SJSA1 (cell line): Measurements from ENCODE around the gene CDC42BPB. TPM values are rescaled to one million over a fixed set of nuclear protein-coding genes. Genes with fewer than 3 reads are reported as not detected.

Experiments used
- DNase-seq, 2 experiments: peaks; one replicate each; pipeline ENCODE4 v3.0.0-alpha.2; 2015 to 2020; ENCODE audit warnings: low spot score in 2 of 2, low read depth in 1 of 2
- H3K27ac ChIP-seq: fragments of 250-450 bp; sonication (Bioruptor Pico); 2 replicates; pipeline ENCODE4 v1.5.1; 2020; ENCODE audit warnings: mild to moderate bottlenecking, moderate library complexity
- H3K27me3 ChIP-seq: fragments of 250-450 bp; sonication (Bioruptor Pico); replicated peaks from 2 replicates; pipeline ENCODE4 v1.5.1; 2020; ENCODE audit warnings: mild to moderate bottlenecking, moderate library complexity
- H3K36me3 ChIP-seq: fragments of 250-450 bp; sonication (Bioruptor Pico); 2 replicates; pipeline ENCODE4 v1.5.1; 2020; ENCODE audit warnings: mild to moderate bottlenecking
- H3K4me1 ChIP-seq: fragments of 250-450 bp; sonication (Bioruptor Pico); replicated peaks from 2 replicates; pipeline ENCODE4 v1.6.1; 2021; ENCODE audit warnings: mild to moderate bottlenecking
- H3K4me3 ChIP-seq: fragments of 250-450 bp; sonication (Bioruptor Pico); 2 replicates; pipeline ENCODE4 v1.5.1; 2020; ENCODE audit warnings: mild to moderate bottlenecking
- H3K9me3 ChIP-seq: fragments of 250-450 bp; sonication (Bioruptor Pico); replicated peaks from 2 replicates; pipeline ENCODE4 v1.5.1; 2020; ENCODE audit warnings: mild to moderate bottlenecking
- total RNA-seq: library from RNA; depleted of rRNA; stranded (reverse); fragments of >200 nt; shearing (Covaris generic); gene quantifications from 2 replicates; pipeline ENCODE4 v1.2.3, GENCODE V29; 2014

The CDC42BPB gene
- total RNA-seq, 1 experiment from 2014 or later = 56.5 TPM

GRCh38 chr14:103089386-103090335 is 32.3 kb upstream of the CDC42BPB start:
- Histone ChIP-seq H3K27me3 (peaks cover under 1% of the 10 kb centered on the region; the same call in 1 of the 2 replicates), H3K36me3 (no peaks in the 10 kb centered on the region), H3K9me3 (no peaks in the 10 kb centered on the region), H3K4me3 (no peak overlapping the region), H3K4me1 (peaks cover 11% of the 10 kb centered on the region), H3K27ac (no peak overlapping the region)
- DNase-seq = no peak

GRCh38 chr14:103088921-103089320 is 31.6 kb upstream of the CDC42BPB start:
- Histone ChIP-seq H3K9me3 (no peaks in the 10 kb centered on the region), H3K4me3 (no peak overlapping the region), H3K36me3 (no peaks in the 10 kb centered on the region), H3K27ac (no peak overlapping the region), H3K4me1 (peaks cover 16% of the 10 kb centered on the region), H3K27me3 (peaks cover 8% of the 10 kb centered on the region)
- DNase-seq = no peak

GRCh38 chr14:103087343-103087835 is 30.0 kb upstream of the CDC42BPB start:
- H3K36me3 ChIP-seq = no peaks in the 10 kb centered on the region
- no peak overlapping the region for H3K4me3 ChIP-seq
- no peaks in the 10 kb centered on the region for H3K9me3 ChIP-seq
- H3K27ac ChIP-seq = no peak overlapping the region
- peaks cover 17% of the 10 kb centered on the region for H3K4me1 ChIP-seq
- DNase-seq = no peak
- H3K27me3 ChIP-seq = peaks cover 8% of the 10 kb centered on the region

- Histone ChIP-seq H3K4me3 (no peak overlapping the region), H3K9me3 (no peaks in the 10 kb centered on the region), H3K27ac (no peak overlapping the region), H3K4me1 (peaks cover 17% of the 10 kb centered on the region), H3K27me3 (peaks cover 8% of the 10 kb centered on the region), H3K36me3 (no peaks in the 10 kb centered on the region)
- no peak for DNase-seq
These were observed 29.5 kb upstream of the CDC42BPB start for GRCh38 chr14:103086771-103087342.

GRCh38 chr14:103085106-103086091 is 28.1 kb upstream of the CDC42BPB start:
- H3K36me3 ChIP-seq = no peaks in the 10 kb centered on the region
- no peak for DNase-seq
- H3K9me3 ChIP-seq = no peaks in the 10 kb centered on the region
- no peak overlapping the region for H3K4me3 ChIP-seq
- peaks cover 8% of the 10 kb centered on the region for H3K27me3 ChIP-seq
- H3K27ac ChIP-seq = no peak overlapping the region
- peaks cover 6% of the 10 kb centered on the region; the same call in 1 of the 2 replicates for H3K4me1 ChIP-seq

- no peak within 1 kb of the TSS for H3K27ac ChIP-seq
- H3K27me3 ChIP-seq = peaks cover 8% of the 10 kb centered on the region
- no peak within 1 kb of the TSS for H3K4me3 ChIP-seq
- H3K36me3 ChIP-seq = no peaks in the 10 kb centered on the region
- no peaks in the 10 kb centered on the region for H3K9me3 ChIP-seq
- peaks cover 6% of the 10 kb centered on the region; the same call in 1 of the 2 replicates for H3K4me1 ChIP-seq
- no peak for DNase-seq
These were observed 26.9 kb upstream of the CDC42BPB start, which contains the start of gene LBHD2 for GRCh38 chr14:103084021-103084919. Gene LBHD2, plus strand, starts transcription at chr14:103084210. Its CDS starts 1,803 bp downstream, at chr14:103086013.

GRCh38 chr14:103081951-103082350 is 24.6 kb upstream of the CDC42BPB start:
- Histone ChIP-seq H3K36me3 (no peaks in the 10 kb centered on the region), H3K4me1 (peaks cover 6% of the 10 kb centered on the region; the same call in 1 of the 2 replicates), H3K4me3 (no peak overlapping the region), H3K27me3 (peaks cover 8% of the 10 kb centered on the region), H3K27ac (no peak overlapping the region), H3K9me3 (no peaks in the 10 kb centered on the region)
- no peak for DNase-seq

GRCh38 chr14:103078860-103079587 is 21.7 kb upstream of the CDC42BPB start:
- DNase-seq = no peak
- no peaks in the 10 kb centered on the region for H3K9me3 ChIP-seq
- H3K4me1 ChIP-seq = peaks cover 7% of the 10 kb centered on the region
- H3K36me3 ChIP-seq = no peaks in the 10 kb centered on the region
- peaks cover 2% of the 10 kb centered on the region for H3K27me3 ChIP-seq
- no peak overlapping the region for H3K4me3 ChIP-seq
- H3K27ac ChIP-seq = no peak overlapping the region

GRCh38 chr14:103078420-103078749 is 21.0 kb upstream of the CDC42BPB start:
- H3K27ac ChIP-seq = no peak overlapping the region
- H3K4me1 ChIP-seq = peaks cover 5% of the 10 kb centered on the region

GRCh38 chr14:103074729-103075367 is 17.5 kb upstream of the CDC42BPB start:
- peak in 1 of 2 experiments; percentile 56 for DNase-seq
- no peak overlapping the region for H3K27ac ChIP-seq
- H3K36me3 ChIP-seq = no peaks in the 10 kb centered on the region
- no peaks in the 10 kb centered on the region for H3K27me3 ChIP-seq
- peaks cover 5% of the 10 kb centered on the region for H3K4me1 ChIP-seq
- H3K4me3 ChIP-seq = peak overlapping the region; percentile 24; the same call in 1 of the 2 replicates
- H3K9me3 ChIP-seq = no peaks in the 10 kb centered on the region

More at GRCh38 chr14:103078420-103078749, 21.0 kb upstream of the CDC42BPB start:
- H3K27me3 ChIP-seq = no peaks in the 10 kb centered on the region
- H3K36me3 ChIP-seq = no peaks in the 10 kb centered on the region
- H3K9me3 ChIP-seq = no peaks in the 10 kb centered on the region
- DNase-seq = peak; percentile 44 to 71
- H3K4me3 ChIP-seq = no peak overlapping the region

GRCh38 chr14:103073876-103074728 is 16.8 kb upstream of the CDC42BPB start:
- Histone ChIP-seq H3K36me3 (no peaks in the 10 kb centered on the region), H3K27ac (no peak overlapping the region), H3K27me3 (no peaks in the 10 kb centered on the region), H3K4me1 (peaks cover 5% of the 10 kb centered on the region), H3K9me3 (no peaks in the 10 kb centered on the region), H3K4me3 (no peak overlapping the region)
- no peak for DNase-seq
